GM12878 (cell line): ENCODE measurements around the gene OVOL3. TPM values are rescaled to one million over a fixed set of nuclear protein-coding genes. Genes with fewer than 3 reads are reported as not detected.

Experiments used
- ATAC-seq: fragments of 200-7000 bp; cut with Tn5 transposase; 3 replicates; pipeline ENCODE4 v1.9.1; 2020; ENCODE audit warnings: mild to moderate bottlenecking, moderate library complexity
- BruUV-seq: library from RNA; stranded (reverse); fragments of 400-500 nt; replicated peaks from 2 replicates; lab custom pipeline; 2021; lab: Mats Ljungman, UMichigan
- CTCF ChIA-PET: fragments of 300-600 bp; sonication (Branson Sonifier 250); formaldehyde crosslinking; extraction: SDS; loops from one replicate; lab custom pipeline; 2021; ENCODE audit warnings: inconsistent platforms; lab: Yijun Ruan, JAX
- POLR2A ChIA-PET: fragments of 350-600 bp; formaldehyde crosslinking; extraction: SDS; loops from one replicate; lab custom pipeline; 2021; ENCODE audit warnings: inconsistent platforms; lab: Charles Lee
- RAD21 ChIA-PET: fragments of 300-600 bp; sonication (Branson Sonifier 250); formaldehyde crosslinking; loops from one replicate; lab custom pipeline; 2023; ENCODE audit warnings: antibody characterized with exemption; ENCODE audit not compliant: unreplicated experiment; lab: Charles Lee
- SMC1A ChIA-PET: fragments of 300-600 bp; sonication (Branson Sonifier 250); formaldehyde crosslinking; loops from one replicate; lab custom pipeline; 2023; ENCODE audit not compliant: unreplicated experiment, uncharacterized antibody; lab: Charles Lee
- DNase-seq: peaks from one replicate; pipeline ENCODE4 v3.0.0-alpha.2; 2011; ENCODE audit warnings: low read depth, low spot score
- FAIRE-seq: peaks from 3 replicates; lab custom pipeline; 2011; peaks lifted over from hg19 to GRCh38; lab: Jason Lieb, UNC
- H2AFZ ChIP-seq: 2 replicates; pipeline ENCODE4 v1.6.0; 2011; ENCODE audit warnings: low read depth, low read length, control low read depth; ENCODE audit not compliant: control insufficient read depth
- H3K27ac ChIP-seq: 2 replicates; pipeline ENCODE4 v1.5.1; 2011; ENCODE audit warnings: control low read depth; ENCODE audit not compliant: control insufficient read depth, insufficient read depth
- H3K27me3 ChIP-seq, 2 experiments: replicated peaks in 1 of 2; 2 replicates each; pipeline versions ENCODE4 v1.6.0 to v1.6.1; 2011; ENCODE audit warnings: low read length in 1 of 2; ENCODE audit not compliant: control insufficient read depth in 2 of 2, insufficient read depth in 2 of 2
- H3K36me3 ChIP-seq, 2 experiments: 2 replicates each; pipeline ENCODE4 v1.5.1; 2011; ENCODE audit warnings: low read length in 1 of 2; ENCODE audit not compliant: control insufficient read depth in 2 of 2, insufficient read depth in 2 of 2
- H3K4me1 ChIP-seq: 2 replicates; pipeline ENCODE4 v1.6.1; 2011; ENCODE audit warnings: mild to moderate bottlenecking, low read length, moderate library complexity, mixed read lengths; ENCODE audit not compliant: control insufficient read depth, insufficient read depth
- H3K4me2 ChIP-seq: 2 replicates; pipeline ENCODE4 v1.6.0; 2011; ENCODE audit warnings: control low read depth; ENCODE audit not compliant: control insufficient read depth, insufficient read depth
- H3K4me3 ChIP-seq: fragments of 200-600 bp; sonication (generic); 2 replicates; pipeline ENCODE4 v1.5.1; 2016
- H3K79me2 ChIP-seq: 2 replicates; pipeline ENCODE4 v1.6.0; 2011; ENCODE audit warnings: low read length; ENCODE audit not compliant: control insufficient read depth, insufficient read depth
- H3K9ac ChIP-seq: 2 replicates; pipeline ENCODE4 v1.8.0; 2011; ENCODE audit warnings: low read length, control low read depth, mixed read lengths; ENCODE audit not compliant: control insufficient read depth, insufficient read depth
- H3K9me3 ChIP-seq: replicated peaks from 3 replicates; pipeline ENCODE4 v1.5.1; 2011; ENCODE audit warnings: mild to moderate bottlenecking, low read length; ENCODE audit not compliant: control insufficient read depth, insufficient read depth
- H4K20me1 ChIP-seq: 2 replicates; pipeline ENCODE4 v1.6.0; 2011; ENCODE audit not compliant: control insufficient read depth, insufficient read depth
- BHLHE40 ChIP-seq, 2 experiments: fragments of 450-650 bp in 1 of 2; IDR thresholded peaks; 2 replicates each; pipeline ENCODE4 v1.6.1; 2011 to 2017; ENCODE audit warnings: low read depth in 2 of 2, borderline replicate concordance in 1 of 2, improper control_type of control experiment in 1 of 2, low read length in 1 of 2, mild to moderate bottlenecking in 1 of 2
- DPF2 ChIP-seq: fragments of 450-650 bp; IDR thresholded peaks from 2 replicates; pipeline ENCODE4 v1.6.1; 2017; ENCODE audit warnings: mild to moderate bottlenecking
- ETV6 ChIP-seq, 2 experiments: fragments of 450-650 bp in 1 of 2; IDR thresholded peaks in 1 of 2; conservative IDR thresholded peaks in 1 of 2; 2 replicates each; pipeline ENCODE4 v1.6.1; 2014; ENCODE audit warnings: antibody characterized with exemption in 1 of 2, borderline replicate concordance in 1 of 2, low read depth in 1 of 2, mild to moderate bottlenecking in 1 of 2, moderate library complexity in 1 of 2
- POLR2AphosphoS2 ChIP-seq: IDR thresholded peaks from 2 replicates; pipeline ENCODE4 v1.6.1; 2011; ENCODE audit warnings: low read depth, mild to moderate bottlenecking, low read length, improper control_type of control experiment, moderate library complexity
- RAD21 ChIP-seq: IDR thresholded peaks from 2 replicates; pipeline ENCODE4 v1.6.1; 2011; ENCODE audit warnings: mild to moderate bottlenecking, low read depth, low read length, moderate library complexity; ENCODE audit not compliant: insufficient read depth
- SMAD5 ChIP-seq: IDR thresholded peaks from 2 replicates; pipeline ENCODE4 v1.6.1; 2016; ENCODE audit warnings: antibody characterized with exemption, low read depth
- SRF ChIP-seq, 2 experiments: IDR thresholded peaks; 2 replicates each; pipeline ENCODE4 v1.6.1; 2011; ENCODE audit warnings: low read depth in 2 of 2, low read length in 2 of 2, mild to moderate bottlenecking in 1 of 2, moderate library complexity in 1 of 2
- WGBS: methylation state at CpG from one replicate; pipeline ENCODE4 v1.1.6; 2016; ENCODE audit warnings: low lambda C conversion rate; ENCODE audit not compliant: insufficient replicate concordance, insufficient coverage; ENCODE audit errors: missing lambda C conversion rate; 5-methylcytosine and 5-hydroxymethylcytosine counted together
- in situ Hi-C: fragments of 300-500 bp; cut with MboI; formaldehyde crosslinking; loops from 9 replicates; pipeline ENCODE4 v1.14.3; 2018; ENCODE audit warnings: mixed read lengths
- intact Hi-C: fragments of 100-400 bp; cut with micrococcal nuclease; formaldehyde crosslinking; loops from one replicate; pipeline ENCODE4 v1.14.2; 2022; ENCODE audit not compliant: unreplicated experiment
- polyA plus RNA-seq, 11 experiments: library from polyadenylated mRNA; depleted of rRNA in 4 of 11; unstranded in 6 of 11; stranded (reverse) in 5 of 11; fragments of >200 nt; fragmentation: Nextera tagmentation in 4 of 11; fragmentation: Illumina TruSeq in 1 of 11; extraction: Ambion mirVana in 4 of 11; extraction: Trizol in 1 of 11; gene quantifications; 1 replicate in 1 of 11; 2 replicates in 10 of 11; pipeline versions ENCODE4 v1.2.1 to v1.2.3, GENCODE V29; 2011 to 2016; ENCODE audit warnings: inconsistent platforms in 2 of 11, missing spikeins in 2 of 11, low read depth in 1 of 11
- total RNA-seq, 4 experiments: library from RNA; depleted of rRNA in 3 of 4; stranded (reverse); fragments of >200 nt in 3 of 4; fragmentation: Illumina TruSeq in 1 of 4; extraction: Trizol in 1 of 4; gene quantifications; 2 replicates each; pipeline versions ENCODE4 v1.2.1 to v1.2.3, GENCODE V29; 2013 to 2021
- TF ChIP-seq, protein P1 (sequence below): IDR thresholded peaks from 2 replicates; pipeline ENCODE4 v1.6.1; 2011; ENCODE audit warnings: borderline replicate concordance, low read depth, mild to moderate bottlenecking, moderate library complexity, mixed read lengths, low read length; ENCODE audit not compliant: insufficient read depth; ENCODE audit errors: extremely low read length

Gene OVOL3
- total and polyA plus RNA-seq, 10 of the 15 experiments (the other 5 are each of a cell fraction or from before 2014, with no cell fraction given), result 0.43 TPM; not detected in 9

DNA sequence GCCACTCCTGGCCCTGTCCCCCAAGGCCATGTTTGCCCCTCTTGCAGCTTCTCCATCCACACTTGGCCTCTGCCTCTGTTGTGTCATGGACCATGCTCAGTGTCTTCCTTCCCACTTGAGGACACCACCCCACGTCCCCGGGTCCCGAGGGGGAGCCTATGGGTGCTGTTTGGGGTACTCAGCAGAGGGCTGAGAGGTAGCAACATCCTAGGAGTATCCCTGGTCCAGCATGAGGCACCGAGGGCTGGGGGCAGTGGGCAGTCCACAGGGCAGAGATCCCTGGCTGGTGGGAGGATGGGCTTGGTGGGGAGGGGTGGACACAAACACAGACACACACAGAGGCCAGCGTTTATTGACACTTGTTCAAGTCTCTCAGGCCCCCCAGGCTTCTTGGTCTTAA, 39.6 kb downstream of the OVOL3 start:
- WGBS, result 98% methylated on average over 5 of the region's 5 CpGs
- ChIA-PET SMC1A (no interaction called here), RAD21 (interaction anchor here (0.7 kb wide), 1 partner anchor 23 kb away, joined by 3 read pairs; no protein-coding TSS in a partner anchor)
- in situ Hi-C loops, result no loop called here
- Histone ChIP-seq H3K9ac (no peak overlapping the region), H3K4me2 (no peak overlapping the region), H2AFZ (no peak overlapping the region), H3K9me3 (no peaks in the 10 kb centered on the region), H3K4me3 (no peak overlapping the region)
- no TSS peak for BruUV-seq
- no peak for DNase-seq
- TF ChIP-seq BHLHE40 (IDR thresholded peaks at IDR 0.05; ENCODE audit: borderline replicate concordance in 1 of 2, low read depth in 2 of 2, low read length in 1 of 2), result no peak
- TF ChIP-seq SRF (IDR thresholded peaks at IDR 0.05; ENCODE audit: low read depth in 2 of 2, low read length in 2 of 2), result no peak
- TF ChIP-seq POLR2AphosphoS2, result no peak
- no peak for TF ChIP-seq ETV6 (conservative IDR thresholded peaks at IDR 0.05 in 1 of 2, IDR thresholded peaks at IDR 0.05 in 1 of 2; ENCODE audit: borderline replicate concordance in 1 of 2, low read depth in 1 of 2)
- TF ChIP-seq, protein P1, sequence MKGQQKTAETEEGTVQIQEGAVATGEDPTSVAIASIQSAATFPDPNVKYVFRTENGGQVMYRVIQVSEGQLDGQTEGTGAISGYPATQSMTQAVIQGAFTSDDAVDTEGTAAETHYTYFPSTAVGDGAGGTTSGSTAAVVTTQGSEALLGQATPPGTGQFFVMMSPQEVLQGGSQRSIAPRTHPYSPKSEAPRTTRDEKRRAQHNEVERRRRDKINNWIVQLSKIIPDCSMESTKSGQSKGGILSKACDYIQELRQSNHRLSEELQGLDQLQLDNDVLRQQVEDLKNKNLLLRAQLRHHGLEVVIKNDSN, result no peak
- TF ChIP-seq RAD21, result no peak
- no peak for TF ChIP-seq SMAD5
- TF ChIP-seq DPF2, result no peak
- TF ChIP-seq, all 136 proteins: peak for 0
- H4K20me1 ChIP-seq, result no peaks in the 10 kb centered on the region
- H3K27ac ChIP-seq, result no peak overlapping the region
- H3K27me3 ChIP-seq, result no peaks in the 10 kb centered on the region
- no peaks in the 10 kb centered on the region for H3K4me1 ChIP-seq
- no peak for ATAC-seq
- intact Hi-C loops, result no loop called here
- FAIRE-seq, result no peak
- ChIA-PET POLR2A (no interaction called here), CTCF (no interaction called here)
- H3K36me3 ChIP-seq, result peaks cover 9 to 19% of the 10 kb centered on the region in 2 experiments
- H3K79me2 ChIP-seq, result no peaks in the 10 kb centered on the region
